PC-9 (cell line): ENCODE measurements around the gene C20orf202.

ENCODE experiments used
- CTCF ChIP-seq: fragments of 200-600 bp; sonication (generic); conservative IDR thresholded peaks from 2 replicates; pipeline ENCODE4 v1.6.1; 2017; ENCODE audit warnings: mixed run types, antibody characterized with exemption, mild to moderate bottlenecking, moderate library complexity
- EZH2 ChIP-seq: fragments of 200-600 bp; sonication (generic); IDR thresholded peaks from 2 replicates; pipeline ENCODE4 v1.8.0; 2017; ENCODE audit warnings: antibody characterized with exemption, low read depth

- TF ChIP-seq CTCF (no peak), EZH2 (no peak)
Measured at GRCh38 chr20:1187605-1188171, 15.6 kb upstream of the C20orf202 start.
